ENCODE results near the gene ANAPC16.
A peak's percentile ranks its signal among the peaks of the same experiment; 100 is the strongest.

DNA sequence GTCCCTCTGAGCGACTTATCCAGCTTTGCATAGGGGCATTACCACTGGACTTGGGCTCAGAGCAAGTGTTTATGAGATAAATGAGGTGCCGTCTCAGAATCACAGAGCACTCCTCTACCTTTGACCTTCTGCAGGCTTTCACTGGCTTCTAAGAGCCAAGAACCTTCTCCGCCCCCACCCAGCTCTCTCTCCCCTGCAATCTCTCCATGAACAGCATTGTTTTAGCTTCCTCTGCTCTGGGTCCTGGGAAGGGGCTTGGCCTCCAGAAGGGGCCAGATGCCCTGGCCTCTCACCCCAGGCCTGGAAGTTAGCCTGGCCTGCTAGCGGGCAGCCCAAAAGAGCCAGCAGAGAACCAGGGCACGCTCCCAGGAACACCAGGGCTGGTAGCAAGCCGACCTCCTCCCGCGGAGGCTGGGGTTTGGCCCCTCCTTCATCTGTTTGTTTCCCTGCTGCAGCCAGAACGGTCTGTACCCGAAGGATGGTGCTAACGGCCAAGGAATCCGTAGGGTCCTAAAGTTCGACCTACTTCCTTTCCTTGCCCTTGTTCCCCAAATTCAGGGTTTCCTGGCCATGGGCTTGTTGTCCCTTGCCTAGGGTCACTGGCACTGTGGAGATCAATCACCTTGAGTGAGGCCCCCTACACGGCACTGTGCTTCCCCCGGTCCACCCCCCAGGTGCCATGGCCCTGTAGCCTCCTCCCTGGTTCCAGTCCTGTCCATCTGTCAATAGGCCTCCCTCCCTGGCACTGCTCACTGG, 39.2 kb downstream of the ANAPC16 start:
- TF ChIP-seq, protein P1, sequence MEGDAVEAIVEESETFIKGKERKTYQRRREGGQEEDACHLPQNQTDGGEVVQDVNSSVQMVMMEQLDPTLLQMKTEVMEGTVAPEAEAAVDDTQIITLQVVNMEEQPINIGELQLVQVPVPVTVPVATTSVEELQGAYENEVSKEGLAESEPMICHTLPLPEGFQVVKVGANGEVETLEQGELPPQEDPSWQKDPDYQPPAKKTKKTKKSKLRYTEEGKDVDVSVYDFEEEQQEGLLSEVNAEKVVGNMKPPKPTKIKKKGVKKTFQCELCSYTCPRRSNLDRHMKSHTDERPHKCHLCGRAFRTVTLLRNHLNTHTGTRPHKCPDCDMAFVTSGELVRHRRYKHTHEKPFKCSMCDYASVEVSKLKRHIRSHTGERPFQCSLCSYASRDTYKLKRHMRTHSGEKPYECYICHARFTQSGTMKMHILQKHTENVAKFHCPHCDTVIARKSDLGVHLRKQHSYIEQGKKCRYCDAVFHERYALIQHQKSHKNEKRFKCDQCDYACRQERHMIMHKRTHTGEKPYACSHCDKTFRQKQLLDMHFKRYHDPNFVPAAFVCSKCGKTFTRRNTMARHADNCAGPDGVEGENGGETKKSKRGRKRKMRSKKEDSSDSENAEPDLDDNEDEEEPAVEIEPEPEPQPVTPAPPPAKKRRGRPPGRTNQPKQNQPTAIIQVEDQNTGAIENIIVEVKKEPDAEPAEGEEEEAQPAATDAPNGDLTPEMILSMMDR (IDR thresholded peaks at IDR 0.05) = no peak
- TF ChIP-seq POLR2AphosphoS5 (IDR thresholded peaks at IDR 0.05) = peak; percentile 82 to 92 (median 91)
